ENCODE results near the gene HIBCH. TPM values are rescaled to one million over a fixed set of nuclear protein-coding genes. Genes with fewer than 3 reads are reported as not detected.

Gene HIBCH
- total and polyA plus RNA-seq, 9 of the 15 experiments (the other 6 are each of a cell fraction or from before 2014, with no cell fraction given) = 17.0 to 65.4 (median 28.3) TPM

DNA sequence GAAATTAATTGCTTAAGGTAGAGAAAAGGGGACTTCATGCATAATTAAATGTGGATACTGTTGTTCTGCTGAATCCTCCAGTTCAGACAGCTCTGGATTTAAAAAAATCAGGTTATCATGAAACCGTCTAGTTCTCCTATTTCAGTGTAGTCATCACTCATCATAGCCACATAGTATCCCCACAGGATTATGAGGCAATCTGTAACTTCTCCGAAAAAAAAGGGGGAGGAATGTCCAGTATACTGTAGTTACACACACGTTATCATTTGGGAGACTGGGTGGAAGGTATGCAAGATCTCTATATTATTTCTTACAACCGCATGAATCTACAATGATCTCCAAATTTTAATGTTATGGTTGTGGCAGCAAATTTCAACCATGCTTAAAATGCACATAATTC lies 114.0 kb downstream of the HIBCH start (continued):
- TF ChIP-seq ATF3 (IDR thresholded peaks at IDR 0.05) = peak; percentile 32; the same call in 1 of the 2 replicates
- no peak for TF ChIP-seq ATF3 (CRISPR knock-in tag; conservative IDR thresholded peaks at IDR 0.05)

DNA sequence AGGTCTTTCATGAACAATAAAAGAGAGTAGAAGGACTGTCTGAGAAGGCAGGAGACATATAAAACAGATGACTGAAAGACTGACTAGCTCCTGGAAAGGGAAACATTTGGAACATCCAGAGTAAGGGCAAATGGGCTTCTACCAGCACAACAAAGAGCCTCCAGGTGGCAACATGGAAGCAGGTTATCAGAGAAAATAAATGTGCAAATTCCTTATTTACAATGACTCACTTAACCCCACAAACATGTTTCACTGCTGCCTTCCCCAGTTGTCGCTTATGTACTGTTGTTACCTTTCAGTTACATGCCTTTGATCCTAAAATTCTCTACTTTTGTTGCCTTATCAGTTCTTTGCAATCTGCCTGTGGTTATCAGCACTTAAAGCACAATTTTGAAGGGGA lies 117.0 kb downstream of the HIBCH start:
- no peaks in the 10 kb centered on the region for H3K9me3 ChIP-seq (replicated peaks; ENCODE audit: control insufficient read depth, insufficient read depth, low read depth, low read length)
- TF ChIP-seq, protein P1, sequence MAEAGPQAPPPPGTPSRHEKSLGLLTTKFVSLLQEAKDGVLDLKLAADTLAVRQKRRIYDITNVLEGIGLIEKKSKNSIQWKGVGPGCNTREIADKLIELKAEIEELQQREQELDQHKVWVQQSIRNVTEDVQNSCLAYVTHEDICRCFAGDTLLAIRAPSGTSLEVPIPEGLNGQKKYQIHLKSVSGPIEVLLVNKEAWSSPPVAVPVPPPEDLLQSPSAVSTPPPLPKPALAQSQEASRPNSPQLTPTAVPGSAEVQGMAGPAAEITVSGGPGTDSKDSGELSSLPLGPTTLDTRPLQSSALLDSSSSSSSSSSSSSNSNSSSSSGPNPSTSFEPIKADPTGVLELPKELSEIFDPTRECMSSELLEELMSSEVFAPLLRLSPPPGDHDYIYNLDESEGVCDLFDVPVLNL (CRISPR knock-in tag; IDR thresholded peaks at IDR 0.05; ENCODE audit: low read depth) = no peak
- no peak for TF ChIP-seq MEF2D (tag; conservative IDR thresholded peaks at IDR 0.05; ENCODE audit: low read depth)
- TF ChIP-seq POLR2G (IDR thresholded peaks at IDR 0.05; ENCODE audit: low read depth, low read length) = 0 out of 2 replicates have a peak, but pooled peaks have one; percentile 14
- TF ChIP-seq POLR2A (conservative IDR thresholded peaks at IDR 0.05) = peak; percentile 46; the same call in 1 of the 2 replicates
- no peak for TF ChIP-seq MAFK (IDR thresholded peaks at IDR 0.05; ENCODE audit: low read length)
- TF ChIP-seq ZC3H11A (IDR thresholded peaks at IDR 0.05; ENCODE audit: low read depth, low read length) = no peak
- TF ChIP-seq, protein P2, sequence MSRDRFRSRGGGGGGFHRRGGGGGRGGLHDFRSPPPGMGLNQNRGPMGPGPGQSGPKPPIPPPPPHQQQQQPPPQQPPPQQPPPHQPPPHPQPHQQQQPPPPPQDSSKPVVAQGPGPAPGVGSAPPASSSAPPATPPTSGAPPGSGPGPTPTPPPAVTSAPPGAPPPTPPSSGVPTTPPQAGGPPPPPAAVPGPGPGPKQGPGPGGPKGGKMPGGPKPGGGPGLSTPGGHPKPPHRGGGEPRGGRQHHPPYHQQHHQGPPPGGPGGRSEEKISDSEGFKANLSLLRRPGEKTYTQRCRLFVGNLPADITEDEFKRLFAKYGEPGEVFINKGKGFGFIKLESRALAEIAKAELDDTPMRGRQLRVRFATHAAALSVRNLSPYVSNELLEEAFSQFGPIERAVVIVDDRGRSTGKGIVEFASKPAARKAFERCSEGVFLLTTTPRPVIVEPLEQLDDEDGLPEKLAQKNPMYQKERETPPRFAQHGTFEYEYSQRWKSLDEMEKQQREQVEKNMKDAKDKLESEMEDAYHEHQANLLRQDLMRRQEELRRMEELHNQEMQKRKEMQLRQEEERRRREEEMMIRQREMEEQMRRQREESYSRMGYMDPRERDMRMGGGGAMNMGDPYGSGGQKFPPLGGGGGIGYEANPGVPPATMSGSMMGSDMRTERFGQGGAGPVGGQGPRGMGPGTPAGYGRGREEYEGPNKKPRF (IDR thresholded peaks at IDR 0.05; ENCODE audit: low read depth, low read length) = no peak
- no peak for TF ChIP-seq HDAC1 (IDR thresholded peaks at IDR 0.05)
- TF ChIP-seq NELFE (IDR thresholded peaks at IDR 0.05; ENCODE audit: insufficient read depth, insufficient read length) = no peak
- TF ChIP-seq, protein P3, sequence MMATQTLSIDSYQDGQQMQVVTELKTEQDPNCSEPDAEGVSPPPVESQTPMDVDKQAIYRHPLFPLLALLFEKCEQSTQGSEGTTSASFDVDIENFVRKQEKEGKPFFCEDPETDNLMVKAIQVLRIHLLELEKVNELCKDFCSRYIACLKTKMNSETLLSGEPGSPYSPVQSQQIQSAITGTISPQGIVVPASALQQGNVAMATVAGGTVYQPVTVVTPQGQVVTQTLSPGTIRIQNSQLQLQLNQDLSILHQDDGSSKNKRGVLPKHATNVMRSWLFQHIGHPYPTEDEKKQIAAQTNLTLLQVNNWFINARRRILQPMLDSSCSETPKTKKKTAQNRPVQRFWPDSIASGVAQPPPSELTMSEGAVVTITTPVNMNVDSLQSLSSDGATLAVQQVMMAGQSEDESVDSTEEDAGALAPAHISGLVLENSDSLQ (IDR thresholded peaks at IDR 0.05) = no peak
- no peak overlapping the region for H3K9ac ChIP-seq (ENCODE audit: insufficient read depth in 1 of 2, low read depth in 2 of 2, low read length in 2 of 2)
- H3K4me3 ChIP-seq = no peak overlapping the region
- BruUV-seq (replicated peaks) = no TSS peak
- ChIA-PET POLR2A (interaction anchor here (0.5 kb wide), 1 partner anchor 439 kb away, joined by 3 read pairs; no protein-coding TSS in a partner anchor), CTCF (ENCODE audit: low intra/inter-chr PET ratio) (no interaction called here)
- in situ Hi-C loops (cut with MboI) = no loop called here
- DNase-seq (ENCODE audit: extremely low read depth in 1 of 4, low spot score in 3 of 4) (no peak), FAIRE-seq (no peak), ATAC-seq (no peak)
- H3K27ac ChIP-seq (ENCODE audit: extremely low read depth, low read depth, low read length) = no peak overlapping the region
- intact Hi-C loops (cut with micrococcal nuclease) = no loop called here
- peaks cover 39% of the 10 kb centered on the region for H3K79me2 ChIP-seq (ENCODE audit: control insufficient read depth, insufficient read depth, low read length)
- H3K4me1 ChIP-seq (replicated peaks in 1 of 2; ENCODE audit: control insufficient read depth in 2 of 2, insufficient read depth in 2 of 2, low read length in 2 of 2) = peaks cover 0 to under 1% of the 10 kb centered on the region in 2 experiments; a peak in 3 of 5 replicates
- H3K9me1 ChIP-seq (ENCODE audit: control insufficient read depth, insufficient read depth, low read length) = no peaks in the 10 kb centered on the region
- peaks cover 69% of the 10 kb centered on the region for H3K36me3 ChIP-seq (ENCODE audit: control insufficient read depth, insufficient read depth, low read length)
- WGBS (ENCODE audit: insufficient coverage, low coverage, missing lambda C conversion rate) = 71% methylated on average over 1 of the region's 1 CpG
- no peak overlapping the region for H3K4me2 ChIP-seq (ENCODE audit: insufficient read depth, low read length)
- no peaks in the 10 kb centered on the region for H3K27me3 ChIP-seq (ENCODE audit: control insufficient read depth in 2 of 2, insufficient read depth in 2 of 2, low read length in 2 of 2)
- H2AFZ ChIP-seq (ENCODE audit: low read depth, low read length) = no peak overlapping the region
- no peaks in the 10 kb centered on the region for H4K20me1 ChIP-seq (replicated peaks; ENCODE audit: control insufficient read depth, insufficient read depth, low read length)

Data from K562 (cell line).